C4-2B (cell line): ENCODE results near the gene ATAT1.

Source experiments
- H3K27ac ChIP-seq: fragments of 450-650 bp; 2 replicates; pipeline ENCODE4 v1.5.1; 2017
- CTCF ChIP-seq: fragments of 450-650 bp; conservative IDR thresholded peaks from 2 replicates; pipeline ENCODE4 v1.5.1; 2017; ENCODE audit warnings: mild to moderate bottlenecking
- ZFX ChIP-seq: fragments of 450-650 bp; IDR thresholded peaks from 2 replicates; pipeline ENCODE4 v1.6.1; 2017

Gene ATAT1

GRCh38 chr6:30676660-30677285, 50.1 kb downstream of the ATAT1 start:
- TF ChIP-seq ZFX (no peak), CTCF (no peak)
- no peak overlapping the region for H3K27ac ChIP-seq

GRCh38 chr6:30678964-30679726, 52.5 kb downstream of the ATAT1 start:
- TF ChIP-seq ZFX (no peak), CTCF (peak; percentile 98)
- H3K27ac ChIP-seq: no peak overlapping the region

- H3K27ac ChIP-seq: no peak overlapping the region
- no peak for TF ChIP-seq CTCF
- TF ChIP-seq ZFX: no peak
These were observed 53.3 kb downstream of the ATAT1 start for GRCh38 chr6:30679765-30680535.

GRCh38 chr6:30681766-30682142, 55.1 kb downstream of the ATAT1 start:
- no peak for TF ChIP-seq CTCF
- TF ChIP-seq ZFX: no peak
- H3K27ac ChIP-seq: no peak overlapping the region

- no peak overlapping the region for H3K27ac ChIP-seq
- TF ChIP-seq CTCF (no peak), ZFX (no peak)
These were observed 55.8 kb downstream of the ATAT1 start for GRCh38 chr6:30682143-30683117.

- H3K27ac ChIP-seq: no peak overlapping the region
- no peak for TF ChIP-seq ZFX
- no peak for TF ChIP-seq CTCF
These were observed 56.7 kb downstream of the ATAT1 start for GRCh38 chr6:30683183-30683979.
